PC-9 (cell line): ENCODE results near the gene CAV1. TPM values are rescaled to one million over a fixed set of nuclear protein-coding genes. Genes with fewer than 3 reads are reported as not detected.

ENCODE experiments used
- BruUV-seq: library from RNA; stranded (reverse); fragments of 400-500 nt; replicated peaks from 2 replicates; lab custom pipeline; 2021; lab: Mats Ljungman, UMichigan
- CTCF ChIA-PET: fragments of 300-600 bp; sonication (Branson Sonifier 250); formaldehyde crosslinking; loops from one replicate; lab custom pipeline; 2022; ENCODE audit warnings: antibody characterized with exemption; lab: Charles Lee
- POLR2A ChIA-PET: fragments of 300-600 bp; sonication (Branson Sonifier 250); formaldehyde crosslinking; loops from one replicate; lab custom pipeline; 2022; ENCODE audit warnings: antibody characterized with exemption; ENCODE audit not compliant: unreplicated experiment; lab: Charles Lee
- DNase-seq, 2 experiments: peaks; one replicate each; pipeline versions ENCODE4 v3.0.0 to v3.0.0-alpha.2; 2015 to 2022; ENCODE audit warnings: mixed read lengths in 1 of 2
- H2AFZ ChIP-seq: fragments of 200-600 bp; sonication (generic); 2 replicates; pipeline ENCODE4 v1.8.1; 2017; ENCODE audit warnings: antibody characterized with exemption
- H3F3A ChIP-seq: fragments of 200-600 bp; sonication (generic); 2 replicates; pipeline ENCODE4 v1.8.1; 2017; ENCODE audit warnings: antibody characterized with exemption, mild to moderate bottlenecking, low read depth; ENCODE audit not compliant: insufficient read depth
- H3K27ac ChIP-seq: fragments of 200-600 bp; sonication (generic); 2 replicates; pipeline ENCODE4 v1.6.1; 2016; ENCODE audit warnings: mixed run types
- H3K27me3 ChIP-seq: fragments of 200-600 bp; sonication (generic); 2 replicates; pipeline ENCODE4 v1.6.1; 2016; ENCODE audit warnings: low read depth, mixed run types; ENCODE audit not compliant: insufficient read depth
- H3K36me3 ChIP-seq: fragments of 200-600 bp; sonication (generic); 2 replicates; pipeline ENCODE4 v1.6.1; 2016; ENCODE audit warnings: low read depth, mixed run types
- H3K4me1 ChIP-seq: fragments of 200-600 bp; sonication (generic); replicated peaks from 2 replicates; pipeline ENCODE4 v1.6.1; 2016; ENCODE audit warnings: mixed run types; ENCODE audit not compliant: insufficient read depth
- H3K4me2 ChIP-seq: fragments of 200-600 bp; sonication (generic); 2 replicates; pipeline ENCODE4 v1.6.1; 2017; ENCODE audit warnings: mixed run types
- H3K4me3 ChIP-seq: fragments of 200-600 bp; sonication (generic); 2 replicates; pipeline ENCODE4 v1.6.1; 2016; ENCODE audit warnings: mixed run types
- H3K79me2 ChIP-seq: fragments of 200-600 bp; sonication (generic); 2 replicates; pipeline ENCODE4 v1.6.1; 2017; ENCODE audit warnings: low read depth, mixed run types
- H3K9me2 ChIP-seq: fragments of 200-600 bp; sonication (generic); 2 replicates; pipeline ENCODE4 v1.8.1; 2017; ENCODE audit warnings: mild to moderate bottlenecking; ENCODE audit not compliant: insufficient read depth
- H3K9me3 ChIP-seq: fragments of 200-600 bp; sonication (generic); 2 replicates; pipeline ENCODE4 v1.8.1; 2016; ENCODE audit warnings: low read depth; ENCODE audit not compliant: insufficient read depth
- H4K20me1 ChIP-seq: fragments of 200-600 bp; sonication (generic); 2 replicates; pipeline ENCODE4 v1.8.1; 2017; ENCODE audit not compliant: insufficient read depth
- EZH2 ChIP-seq: fragments of 200-600 bp; sonication (generic); IDR thresholded peaks from 2 replicates; pipeline ENCODE4 v1.8.0; 2017; ENCODE audit warnings: antibody characterized with exemption, low read depth
- intact Hi-C: fragments of 100-400 bp; cut with micrococcal nuclease; formaldehyde crosslinking; loops from one replicate; pipeline ENCODE4 v1.10.0; 2022; ENCODE audit not compliant: unreplicated experiment
- total RNA-seq: library from RNA; stranded (reverse); gene quantifications from 2 replicates; pipeline ENCODE4 v1.2.3, GENCODE V29; 2021
- TF ChIP-seq, protein P1 (sequence below): fragments of 200-600 bp; sonication (generic); conservative IDR thresholded peaks from 2 replicates; pipeline ENCODE4 v1.6.1; 2017; ENCODE audit warnings: mixed run types, antibody characterized with exemption, mild to moderate bottlenecking, moderate library complexity

CAV1 gene
- total RNA-seq, 1 experiment from 2014 or later, result 1,077 TPM

DNA sequence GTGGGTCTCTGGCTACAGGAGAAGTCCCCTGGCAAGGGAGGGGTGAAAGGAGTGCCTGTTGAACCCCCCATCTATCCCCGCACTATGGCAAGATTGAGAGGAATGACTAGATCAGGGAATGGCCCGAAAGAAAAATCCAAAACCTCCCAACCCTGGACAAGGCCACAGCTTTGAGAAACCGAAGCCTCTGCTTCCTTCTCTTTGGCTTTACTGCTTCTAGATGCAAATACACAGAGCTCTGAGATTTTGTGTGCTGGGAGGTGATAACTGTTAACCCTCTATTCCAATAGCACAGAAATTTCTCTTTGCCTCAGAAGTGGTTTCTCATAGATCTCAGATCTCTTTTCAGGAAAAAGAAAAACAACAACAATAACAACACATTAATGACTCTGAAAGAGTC is 15.0 kb downstream of the CAV1 start:
- Histone ChIP-seq H2AFZ (no peak overlapping the region), H3K36me3 (peaks cover 25% of the 10 kb centered on the region; the same call in 1 of the 2 replicates), H3K4me2 (no peak overlapping the region), H3K4me3 (no peak overlapping the region), H3K4me1 (no peaks in the 10 kb centered on the region), H3K9me3 (no peaks in the 10 kb centered on the region; the same call in 1 of the 2 replicates), H3K9me2 (no peaks in the 10 kb centered on the region), H3K27me3 (no peaks in the 10 kb centered on the region), H3K79me2 (peaks cover 16% of the 10 kb centered on the region), H4K20me1 (no peaks in the 10 kb centered on the region), H3F3A (no peaks in the 10 kb centered on the region), H3K27ac (no peak overlapping the region)
- intact Hi-C loops, result no loop called here
- no peak for DNase-seq
- ChIA-PET CTCF (no interaction called here), POLR2A (no interaction called here)
- TF ChIP-seq EZH2, result no peak
- TF ChIP-seq, protein P1, sequence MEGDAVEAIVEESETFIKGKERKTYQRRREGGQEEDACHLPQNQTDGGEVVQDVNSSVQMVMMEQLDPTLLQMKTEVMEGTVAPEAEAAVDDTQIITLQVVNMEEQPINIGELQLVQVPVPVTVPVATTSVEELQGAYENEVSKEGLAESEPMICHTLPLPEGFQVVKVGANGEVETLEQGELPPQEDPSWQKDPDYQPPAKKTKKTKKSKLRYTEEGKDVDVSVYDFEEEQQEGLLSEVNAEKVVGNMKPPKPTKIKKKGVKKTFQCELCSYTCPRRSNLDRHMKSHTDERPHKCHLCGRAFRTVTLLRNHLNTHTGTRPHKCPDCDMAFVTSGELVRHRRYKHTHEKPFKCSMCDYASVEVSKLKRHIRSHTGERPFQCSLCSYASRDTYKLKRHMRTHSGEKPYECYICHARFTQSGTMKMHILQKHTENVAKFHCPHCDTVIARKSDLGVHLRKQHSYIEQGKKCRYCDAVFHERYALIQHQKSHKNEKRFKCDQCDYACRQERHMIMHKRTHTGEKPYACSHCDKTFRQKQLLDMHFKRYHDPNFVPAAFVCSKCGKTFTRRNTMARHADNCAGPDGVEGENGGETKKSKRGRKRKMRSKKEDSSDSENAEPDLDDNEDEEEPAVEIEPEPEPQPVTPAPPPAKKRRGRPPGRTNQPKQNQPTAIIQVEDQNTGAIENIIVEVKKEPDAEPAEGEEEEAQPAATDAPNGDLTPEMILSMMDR, result no peak
- BruUV-seq, result no TSS peak

DNA sequence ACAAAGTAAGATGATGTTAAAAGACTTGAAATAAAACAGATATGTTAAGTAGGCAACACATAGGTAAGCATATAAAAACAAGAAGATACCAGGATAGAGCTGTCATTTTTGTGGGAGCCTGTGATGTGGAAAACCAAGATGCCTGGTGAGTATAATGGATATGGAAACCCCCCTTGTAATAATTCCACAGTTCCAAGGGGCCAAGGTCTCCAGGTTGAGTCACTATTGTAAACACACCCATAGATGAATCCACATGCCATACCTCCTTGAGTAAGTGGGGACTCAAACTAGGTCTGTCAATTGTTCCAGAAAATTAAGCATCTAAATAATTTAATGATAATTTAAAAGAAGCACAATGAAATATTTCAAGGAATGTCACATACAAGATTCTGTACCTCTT is 15.9 kb downstream of the CAV1 start:
- Histone ChIP-seq H3K9me3 (no peaks in the 10 kb centered on the region; the same call in 1 of the 2 replicates), H3K4me1 (no peaks in the 10 kb centered on the region), H2AFZ (no peak overlapping the region), H3K36me3 (peaks cover 17% of the 10 kb centered on the region; the same call in 1 of the 2 replicates), H3K79me2 (0 out of 2 replicates have a peak, but pooled peaks cover 9% of the 10 kb centered on the region), H3K4me3 (no peak overlapping the region), H3F3A (no peaks in the 10 kb centered on the region), H3K4me2 (no peak overlapping the region), H3K27ac (no peak overlapping the region), H4K20me1 (no peaks in the 10 kb centered on the region), H3K27me3 (no peaks in the 10 kb centered on the region), H3K9me2 (no peaks in the 10 kb centered on the region)
- intact Hi-C loops, result no loop called here
- DNase-seq, result no peak
- TF ChIP-seq, protein P1, result no peak
- no peak for TF ChIP-seq EZH2
- POLR2A ChIA-PET, result no interaction called here
- CTCF ChIA-PET, result no interaction called here
- BruUV-seq, result no TSS peak

DNA sequence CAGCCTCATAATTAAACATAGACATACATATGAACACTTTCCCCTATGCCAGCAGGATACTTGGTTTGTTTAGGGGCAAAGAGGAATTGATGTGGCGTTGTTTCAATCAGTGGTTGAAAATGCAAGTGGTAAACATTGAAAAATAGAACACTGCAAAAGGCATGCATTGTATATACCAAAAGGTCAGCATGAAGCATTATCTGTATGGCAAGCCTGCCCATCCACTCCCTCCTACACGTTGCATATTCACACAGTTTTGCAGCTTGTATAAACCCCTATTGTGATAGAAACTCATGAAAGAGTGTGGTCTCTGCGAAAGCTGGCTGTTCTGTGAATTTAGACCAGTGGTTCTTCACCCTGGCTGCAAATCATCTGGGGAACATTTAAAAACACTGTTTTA is 17.1 kb downstream of the CAV1 start:
- Histone ChIP-seq H3K36me3 (peaks cover 11% of the 10 kb centered on the region; the same call in 1 of the 2 replicates), H3K4me3 (no peak overlapping the region), H3F3A (no peaks in the 10 kb centered on the region), H3K9me3 (no peaks in the 10 kb centered on the region; the same call in 1 of the 2 replicates), H3K4me1 (no peaks in the 10 kb centered on the region), H3K9me2 (no peaks in the 10 kb centered on the region), H2AFZ (no peak overlapping the region), H3K27me3 (no peaks in the 10 kb centered on the region), H3K4me2 (no peak overlapping the region), H3K27ac (no peak overlapping the region), H3K79me2 (0 out of 2 replicates have a peak, but pooled peaks cover 9% of the 10 kb centered on the region), H4K20me1 (no peaks in the 10 kb centered on the region)
- DNase-seq, result no peak
- CTCF ChIA-PET, result no interaction called here
- intact Hi-C loops, result no loop called here
- POLR2A ChIA-PET, result interaction anchor here (0.6 kb wide), 1 partner anchor 47 kb away, joined by 12 read pairs; no protein-coding TSS in a partner anchor
- TF ChIP-seq, protein P1, result no peak
- no peak for TF ChIP-seq EZH2
- no TSS peak for BruUV-seq
